GM18526 (cell line): ENCODE results near the gene LMNTD1.

Experiments
- POLR2A ChIP-seq: IDR thresholded peaks from 3 replicates; pipeline ENCODE4 v1.6.1; 2011; ENCODE audit not compliant: insufficient read length; ENCODE audit errors: extremely low read depth

Gene LMNTD1

DNA sequence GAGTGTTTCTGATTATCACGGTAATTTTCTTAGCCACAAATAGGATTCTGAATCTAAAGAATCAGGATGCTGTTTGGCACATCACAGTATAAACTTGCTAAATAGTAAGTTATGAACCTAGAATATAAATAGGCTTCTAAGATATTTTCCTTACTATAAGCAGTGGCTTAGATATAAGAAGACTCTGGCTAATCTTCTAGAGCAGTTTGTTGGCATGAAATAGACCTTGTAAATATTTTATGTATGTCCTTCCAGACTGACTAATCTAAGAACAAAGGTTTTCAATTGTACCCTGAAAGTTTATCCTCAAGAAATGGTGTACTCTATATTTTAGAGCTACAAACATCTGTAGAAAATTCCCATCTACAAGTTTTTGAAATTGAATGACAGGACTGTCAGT, 48.3 kb downstream of the LMNTD1 start:
- no peak for TF ChIP-seq POLR2A

DNA sequence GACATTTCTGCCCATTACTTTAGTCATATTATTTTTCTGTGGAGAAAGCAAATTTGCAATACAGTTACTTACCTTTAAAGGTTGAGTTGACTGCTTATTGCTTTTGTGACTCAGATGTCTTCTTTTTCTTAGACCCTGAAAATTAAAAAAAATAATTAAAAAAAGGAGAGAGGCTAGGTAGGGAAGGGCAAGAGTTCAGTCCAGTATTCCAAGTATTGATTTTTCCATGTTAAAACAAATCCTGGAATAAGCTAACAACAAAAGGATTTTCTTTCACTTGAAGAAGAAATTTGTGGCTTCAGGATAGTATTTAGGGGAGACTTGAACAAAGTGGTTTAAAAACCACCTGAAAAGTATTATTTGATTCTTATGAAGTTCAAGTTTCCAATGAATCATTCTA, 49.4 kb downstream of the LMNTD1 start:
- no peak for TF ChIP-seq POLR2A

DNA sequence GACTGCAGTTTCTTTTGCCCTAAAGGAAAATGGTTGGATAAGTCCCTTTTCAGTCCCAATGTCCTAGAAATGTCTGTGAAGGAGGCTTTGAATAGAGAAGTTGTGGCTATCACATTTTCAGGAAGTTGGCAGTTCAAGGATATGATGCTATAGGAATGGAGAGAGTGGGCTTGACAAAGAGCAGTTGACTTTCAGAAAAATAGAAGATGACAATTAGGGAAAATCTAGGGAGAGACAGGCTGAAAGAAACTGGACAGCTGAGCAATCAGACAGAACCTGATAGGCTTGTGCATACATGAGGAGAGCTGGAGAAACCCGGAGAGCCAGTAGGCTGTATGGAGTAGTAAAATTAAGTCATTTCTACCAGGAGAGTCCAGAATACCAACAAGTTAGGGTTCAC, 50.5 kb downstream of the LMNTD1 start:
- no peak for TF ChIP-seq POLR2A

DNA sequence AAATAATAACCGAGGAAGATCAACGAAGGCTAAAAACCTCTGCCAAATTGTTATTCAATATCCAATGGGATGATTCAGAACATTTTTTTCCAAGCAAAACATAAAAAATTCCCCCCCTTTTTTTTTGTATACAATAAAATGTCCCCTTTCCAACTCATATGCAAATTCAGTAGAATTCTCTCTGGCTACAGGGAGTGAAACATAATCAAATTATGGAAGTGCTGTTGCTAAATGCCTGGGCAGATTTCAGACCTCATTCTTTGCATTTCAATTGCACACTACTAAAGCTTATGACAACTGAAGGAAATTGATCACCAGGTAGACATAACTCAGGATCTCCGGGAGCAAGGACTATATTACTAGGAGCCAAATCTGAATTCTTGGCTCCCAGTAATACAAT, 51.0 kb downstream of the LMNTD1 start:
- TF ChIP-seq POLR2A: no peak

DNA sequence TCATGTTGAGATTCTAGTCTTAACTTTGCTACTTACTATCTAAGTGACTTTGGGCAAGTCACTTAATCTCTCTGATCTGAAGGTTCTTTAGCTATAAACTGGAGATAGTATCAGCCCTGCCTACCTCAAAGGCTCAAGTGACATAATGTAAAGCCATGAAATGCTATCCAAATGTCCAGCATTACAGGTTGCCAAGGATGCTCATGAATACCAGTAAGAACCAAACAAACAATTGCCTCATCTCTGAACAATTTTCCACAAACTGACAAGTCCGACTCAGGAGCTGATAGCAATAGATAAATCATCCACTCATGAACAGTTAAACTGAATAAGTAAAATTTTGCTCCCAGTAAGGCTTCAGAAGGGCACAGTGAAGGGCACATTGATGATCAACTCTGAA, 51.5 kb downstream of the LMNTD1 start:
- TF ChIP-seq POLR2A: no peak

DNA sequence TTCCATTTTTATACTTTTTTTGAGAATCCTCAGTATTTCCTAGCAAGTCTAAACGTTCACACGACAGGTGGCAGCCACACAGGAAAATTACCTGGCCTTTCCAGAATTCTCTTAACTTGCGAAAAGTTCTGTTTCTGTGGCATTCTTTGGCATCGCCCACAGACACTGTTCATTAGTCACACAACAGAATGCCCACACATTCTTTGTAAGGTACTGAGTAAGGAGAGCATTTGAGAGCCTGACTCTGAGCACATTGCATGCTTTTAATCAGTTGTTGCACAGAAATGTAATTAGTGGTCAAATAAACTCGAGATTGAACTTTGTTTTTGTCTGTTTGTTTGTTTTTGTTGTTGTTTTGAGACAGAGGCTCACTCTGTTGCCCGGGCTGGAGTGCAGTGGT, 52.4 kb downstream of the LMNTD1 start:
- TF ChIP-seq POLR2A: no peak

DNA sequence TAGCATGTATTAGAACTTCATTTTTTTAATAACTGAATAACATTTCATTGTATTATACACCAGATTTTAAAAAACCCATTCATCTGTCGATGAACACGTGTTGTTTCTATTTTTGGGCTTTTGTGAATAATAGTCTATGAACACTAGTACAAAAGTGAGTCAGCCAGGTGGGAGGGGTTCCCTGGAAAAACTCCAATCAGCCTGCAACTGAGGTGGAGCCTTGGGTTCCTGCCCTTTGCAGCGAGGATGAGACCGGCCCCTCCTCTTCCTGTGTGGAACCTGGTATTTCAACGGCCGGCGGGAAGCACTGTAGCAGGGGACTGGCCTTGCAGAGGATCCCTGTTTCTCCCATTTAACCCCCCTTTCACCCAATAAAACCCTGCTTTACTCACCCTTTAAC, 56.1 kb downstream of the LMNTD1 start:
- TF ChIP-seq POLR2A: no peak

DNA sequence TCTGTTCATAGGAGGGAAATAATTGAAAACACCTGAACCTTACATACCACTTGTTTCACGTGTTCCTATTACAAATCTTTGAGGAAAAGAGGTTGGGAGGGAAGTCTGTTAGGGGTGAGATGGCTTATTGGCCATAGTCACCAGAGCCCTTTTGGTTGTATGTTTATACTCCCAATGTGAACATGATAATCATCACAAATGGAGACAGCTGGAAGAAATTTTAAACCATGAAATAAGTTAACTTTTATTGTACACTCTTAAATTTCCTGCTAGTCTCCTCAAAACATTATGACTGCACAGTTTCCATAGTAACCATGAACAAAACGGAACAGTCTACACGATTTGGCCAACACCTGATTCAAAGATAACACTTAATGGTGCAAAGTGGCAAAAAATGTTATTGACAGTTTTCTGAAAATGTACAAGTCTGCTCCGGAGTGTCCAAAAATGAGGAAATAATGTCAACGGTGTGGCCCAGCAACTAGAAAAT, 56.9 kb downstream of the LMNTD1 start:
- TF ChIP-seq POLR2A: no peak

DNA sequence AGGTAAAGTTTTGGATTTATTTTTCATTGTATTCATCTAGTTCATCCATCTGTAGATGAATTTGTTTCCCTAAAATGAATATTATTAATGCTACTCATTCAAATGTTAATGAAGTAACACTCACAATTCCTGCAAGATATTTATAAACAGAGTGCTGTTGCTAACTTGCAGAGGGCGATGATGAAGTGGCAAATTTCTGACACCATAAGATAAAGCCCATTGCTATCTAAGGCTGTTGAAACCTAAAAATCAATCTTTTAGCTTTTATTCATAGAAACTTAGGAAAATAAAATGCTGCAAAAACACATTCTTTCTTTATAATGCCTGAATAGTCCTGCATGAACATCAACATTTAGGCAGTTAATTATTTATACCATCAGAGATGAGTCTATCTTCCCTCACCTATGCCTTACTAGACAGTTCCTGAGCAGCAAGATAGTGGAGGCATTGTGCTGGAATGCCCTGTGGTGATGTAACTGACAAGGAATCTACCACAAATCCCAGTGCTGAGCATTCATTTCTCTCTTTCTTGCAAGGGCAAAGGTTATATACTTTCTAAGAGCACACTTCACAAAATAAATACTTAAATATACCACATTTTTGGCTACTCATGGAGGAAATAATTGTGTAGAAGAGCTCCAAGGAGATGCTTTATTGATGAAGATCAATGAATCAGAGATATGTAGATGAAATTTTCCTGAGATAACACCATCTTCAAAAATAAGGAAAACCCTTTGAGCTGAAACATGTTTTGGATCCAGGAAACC, 57.6 kb downstream of the LMNTD1 start:
- no peak for TF ChIP-seq POLR2A

DNA sequence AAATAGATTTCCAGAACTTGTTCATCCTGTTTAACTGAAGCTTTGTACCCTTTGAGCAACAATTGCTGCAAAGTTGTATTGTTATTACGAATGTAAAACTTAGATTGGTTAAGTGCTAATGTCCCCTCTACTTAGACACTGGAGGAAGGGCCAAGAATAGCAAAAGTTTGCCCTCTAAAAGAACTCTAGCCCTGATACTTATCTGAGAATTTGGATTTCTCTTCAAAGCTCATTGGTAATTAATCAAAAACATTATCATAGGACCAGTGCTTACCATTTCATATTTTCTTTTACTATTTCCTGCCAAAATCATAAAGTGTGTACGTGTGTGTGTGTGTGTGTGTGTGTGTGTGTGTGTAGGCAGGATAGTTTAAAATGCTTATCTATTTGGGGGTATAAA, 58.2 kb downstream of the LMNTD1 start:
- no peak for TF ChIP-seq POLR2A

DNA sequence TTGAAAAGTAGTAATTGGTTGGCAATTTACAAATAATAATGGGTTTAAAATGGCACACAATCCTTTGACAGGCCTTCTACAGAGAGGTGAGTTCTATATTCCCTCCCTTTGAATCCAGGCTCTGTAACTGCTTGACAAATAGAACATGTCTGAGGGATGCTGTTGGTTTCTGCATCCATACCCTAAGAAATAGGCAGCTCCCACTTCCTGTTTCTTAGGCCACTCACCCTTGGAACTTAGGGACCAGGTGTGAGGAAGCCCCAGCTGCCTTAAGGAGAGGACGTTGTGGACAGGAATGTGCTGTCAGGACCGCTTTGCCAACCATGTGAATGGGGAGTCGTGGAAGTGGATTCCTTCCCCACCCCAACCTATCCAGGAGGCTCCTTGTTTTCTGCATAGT, 59.4 kb downstream of the LMNTD1 start:
- no peak for TF ChIP-seq POLR2A

DNA sequence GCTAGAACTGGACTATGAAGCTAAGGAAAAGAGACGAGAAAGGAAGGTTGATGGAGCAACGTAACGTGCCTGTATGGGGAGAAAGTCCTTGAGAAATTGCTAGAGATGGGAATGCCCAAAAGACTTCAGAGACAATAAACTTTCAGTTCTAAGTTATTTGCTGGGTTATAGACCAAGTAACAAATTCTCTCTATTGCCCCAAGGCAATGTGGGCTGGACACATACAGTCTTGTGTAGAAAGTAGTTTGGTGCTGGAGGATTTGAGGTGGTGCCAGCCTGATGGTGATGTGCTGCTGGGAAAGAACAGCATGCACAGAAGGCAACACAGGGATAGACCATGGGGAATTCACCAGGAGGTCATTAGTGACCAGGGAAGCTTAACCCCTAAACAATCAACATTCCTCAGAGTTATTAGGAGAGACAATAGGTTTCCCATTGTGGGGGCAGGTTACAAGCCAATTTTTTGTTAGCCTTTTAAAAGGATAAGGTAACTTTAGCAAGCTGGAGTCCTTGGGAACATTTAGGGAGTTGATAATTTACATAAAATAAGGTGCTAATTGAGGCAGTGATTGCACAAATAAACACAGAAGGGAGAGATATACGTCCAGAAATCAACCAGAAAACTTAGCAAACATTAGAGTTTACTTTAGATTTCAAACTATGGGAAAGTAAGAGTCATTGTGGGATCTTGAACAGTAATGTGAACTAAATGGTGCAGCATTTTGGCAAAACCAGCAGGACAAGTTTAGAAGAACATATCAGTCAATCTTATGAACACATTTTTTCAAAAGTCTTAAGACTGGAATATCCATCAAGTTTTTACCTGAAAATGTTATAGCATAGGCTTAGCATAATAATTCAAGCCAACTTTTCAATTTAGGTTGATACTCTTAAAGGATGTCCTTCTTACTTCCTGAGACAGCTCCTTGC, 61.4 kb downstream of the LMNTD1 start:
- no peak for TF ChIP-seq POLR2A

DNA sequence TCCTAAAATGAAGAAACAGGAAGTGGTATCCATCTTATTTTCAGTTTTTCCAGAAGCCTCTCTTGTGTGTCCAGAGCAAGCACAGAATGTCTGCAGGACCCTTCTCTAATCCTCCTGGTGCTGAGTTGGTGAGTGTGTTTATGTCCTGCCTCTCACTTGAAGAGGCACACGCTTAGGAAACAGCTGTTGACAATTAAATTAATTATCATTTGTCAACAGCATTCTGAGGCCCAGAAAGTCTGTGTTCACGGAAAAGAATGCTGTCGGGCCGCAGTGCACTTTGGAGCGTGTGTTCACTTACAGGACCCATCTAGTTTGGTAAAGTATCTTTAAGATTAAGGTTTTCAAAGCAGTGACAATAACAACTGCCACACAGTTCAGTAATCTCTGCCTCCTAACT, 70.5 kb downstream of the LMNTD1 start:
- no peak for TF ChIP-seq POLR2A

DNA sequence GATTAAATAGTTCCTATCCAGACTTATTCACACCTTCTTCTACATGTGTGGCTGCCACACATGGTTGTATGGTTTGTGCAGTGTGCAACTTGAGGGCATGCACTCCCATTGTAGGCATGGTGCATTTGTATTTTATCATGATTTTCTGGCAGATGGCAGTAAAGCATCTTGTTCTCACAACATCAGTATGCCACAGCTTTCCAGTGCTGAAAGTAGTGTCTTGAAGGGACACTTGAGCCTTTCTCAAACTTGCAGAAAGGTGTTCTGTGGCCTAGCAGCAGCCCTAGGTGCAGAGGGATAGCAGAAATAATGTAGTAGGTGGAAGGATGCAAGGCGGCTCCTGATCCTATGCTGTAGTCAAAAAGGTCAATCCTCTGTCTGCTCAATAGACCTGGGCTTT, 72.9 kb downstream of the LMNTD1 start:
- no peak for TF ChIP-seq POLR2A

DNA sequence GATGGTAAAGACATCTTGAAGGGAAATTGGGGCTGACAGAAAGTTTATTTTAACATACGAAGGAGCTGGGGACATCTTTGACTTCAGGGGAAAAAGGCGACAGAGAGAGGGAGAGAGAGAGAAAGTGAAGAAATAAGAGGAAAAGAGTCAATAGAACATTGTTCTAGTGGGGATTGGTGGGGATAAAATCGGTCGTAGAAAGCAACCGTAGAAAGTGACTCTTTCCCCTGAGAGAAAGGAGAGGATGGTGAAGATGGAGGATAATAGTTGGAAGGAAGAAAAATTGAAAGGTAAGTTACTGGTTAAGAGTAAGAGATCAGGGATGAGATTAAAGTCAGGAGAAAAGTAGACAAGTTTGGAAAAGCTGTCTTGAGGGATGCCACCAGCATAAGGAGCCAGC, 75.9 kb downstream of the LMNTD1 start:
- no peak for TF ChIP-seq POLR2A

DNA sequence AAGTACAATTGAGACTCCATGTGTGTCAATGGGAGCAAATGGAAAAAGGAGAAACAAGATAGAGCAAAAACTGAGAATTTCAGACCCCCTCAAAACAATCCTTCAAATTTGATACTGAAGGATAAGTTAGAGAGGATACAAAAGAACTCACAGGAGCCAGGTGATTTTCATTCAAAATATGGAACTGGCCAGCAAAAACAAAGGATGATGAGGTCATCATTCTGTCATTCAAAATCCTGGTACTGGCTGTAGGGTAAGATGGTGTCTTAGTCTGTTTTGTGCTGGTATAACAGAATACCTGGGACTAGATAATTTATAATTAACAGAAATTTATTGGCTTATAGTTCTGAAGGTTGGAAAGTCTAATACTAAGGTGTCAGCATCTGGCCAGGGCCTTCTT, 80.6 kb downstream of the LMNTD1 start:
- TF ChIP-seq POLR2A: no peak
